ENCODE data around the gene ST14. TPM values are rescaled to one million over a fixed set of nuclear protein-coding genes. Genes with fewer than 3 reads are reported as not detected.
"Not testable (repeated sequence)": the region's sequence is repeated elsewhere in the genome, so short reads cannot be mapped to it uniquely, and the experiment has no call there.

The ST14 gene
- total RNA-seq, 2 donors from 2014 or later: 0.17 TPM; not detected in 1

DNA sequence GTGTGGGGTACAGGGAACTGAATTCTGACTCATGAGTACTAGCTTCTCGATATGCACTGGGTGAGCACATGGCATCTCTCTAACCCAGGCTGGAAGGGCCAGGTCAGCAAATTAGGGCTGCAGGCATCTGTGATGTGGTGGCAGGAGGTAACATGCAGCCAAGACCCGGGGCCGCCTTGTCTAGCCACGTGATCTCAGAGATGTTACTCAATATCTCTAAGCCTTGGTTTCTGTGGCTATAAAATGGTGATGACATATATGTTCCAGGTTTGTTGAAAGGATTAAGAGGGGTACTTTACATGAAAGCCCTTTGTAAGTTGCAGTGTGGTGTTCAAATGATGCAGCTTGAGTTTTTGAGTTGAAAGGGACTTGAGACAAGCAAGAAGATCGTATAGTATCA is 3.2 kb downstream of the ST14 start:
- Mint-ChIP-seq H3K9me3 (no peaks in the 10 kb centered on the region), H3K27ac (no peak overlapping the region), H3K4me3 (no peak overlapping the region), H3K36me3 (peaks cover 6% of the 10 kb centered on the region), H3K4me1 (ENCODE audit: low read depth in 2 of 2) (peaks cover 19 to 26% of the 10 kb centered on the region in 2 donors), H3K27me3 (peaks cover 43 to 63% of the 10 kb centered on the region in 2 donors)
- DNase-seq (ENCODE audit: low spot score): no peak
- peak; percentile 58 to 61 for ATAC-seq

- Mint-ChIP-seq H3K9me3 (no peaks in the 10 kb centered on the region), H3K4me1 (ENCODE audit: low read depth in 2 of 2) (peaks cover 18 to 22% of the 10 kb centered on the region in 2 donors), H3K27me3 (peaks cover 41 to 61% of the 10 kb centered on the region in 2 donors), H3K36me3 (peaks cover 2% of the 10 kb centered on the region), H3K27ac (no peak overlapping the region), H3K4me3 (no peak overlapping the region)
- no peak for DNase-seq (ENCODE audit: low spot score)
- ATAC-seq: no peak
Measured at GRCh38 chr11:130163346-130164220, 4.0 kb downstream of the ST14 start.

- Mint-ChIP-seq H3K4me3 (no peak overlapping the region), H3K27me3 (peaks cover 36 to 56% of the 10 kb centered on the region in 2 donors), H3K36me3 (no peaks in the 10 kb centered on the region), H3K9me3 (no peaks in the 10 kb centered on the region), H3K4me1 (ENCODE audit: low read depth in 2 of 2) (peaks cover 12 to 16% of the 10 kb centered on the region in 2 donors), H3K27ac (no peak overlapping the region)
- ATAC-seq (no peak), DNase-seq (ENCODE audit: low spot score) (no peak)
Measured at GRCh38 chr11:130164221-130164570, 4.6 kb downstream of the ST14 start.

- Mint-ChIP-seq H3K27ac (peak overlapping the region in 1 of 2 donors; percentile 58), H3K27me3 (peaks cover 36 to 60% of the 10 kb centered on the region in 2 donors), H3K36me3 (no peaks in the 10 kb centered on the region), H3K9me3 (no peaks in the 10 kb centered on the region), H3K4me1 (ENCODE audit: low read depth in 2 of 2) (peaks cover 12 to 13% of the 10 kb centered on the region in 2 donors), H3K4me3 (no peak overlapping the region)
- ATAC-seq: no peak
- DNase-seq (ENCODE audit: low spot score): no peak
Measured at GRCh38 chr11:130165601-130166456, 6.2 kb downstream of the ST14 start.

- no peaks in the 10 kb centered on the region for H3K36me3 Mint-ChIP-seq
- H3K9me3 Mint-ChIP-seq: no peaks in the 10 kb centered on the region
- peak overlapping the region in 1 of 2 donors; percentile 58 for H3K27ac Mint-ChIP-seq
- peaks cover 32 to 54% of the 10 kb centered on the region in 2 donors for H3K27me3 Mint-ChIP-seq
- no peak for DNase-seq (ENCODE audit: low spot score)
- no peak for ATAC-seq
- peaks cover 12 to 13% of the 10 kb centered on the region in 2 donors for H3K4me1 Mint-ChIP-seq (ENCODE audit: low read depth in 2 of 2)
- H3K4me3 Mint-ChIP-seq: no peak overlapping the region
Measured at GRCh38 chr11:130166457-130166784, 6.8 kb downstream of the ST14 start.

DNA sequence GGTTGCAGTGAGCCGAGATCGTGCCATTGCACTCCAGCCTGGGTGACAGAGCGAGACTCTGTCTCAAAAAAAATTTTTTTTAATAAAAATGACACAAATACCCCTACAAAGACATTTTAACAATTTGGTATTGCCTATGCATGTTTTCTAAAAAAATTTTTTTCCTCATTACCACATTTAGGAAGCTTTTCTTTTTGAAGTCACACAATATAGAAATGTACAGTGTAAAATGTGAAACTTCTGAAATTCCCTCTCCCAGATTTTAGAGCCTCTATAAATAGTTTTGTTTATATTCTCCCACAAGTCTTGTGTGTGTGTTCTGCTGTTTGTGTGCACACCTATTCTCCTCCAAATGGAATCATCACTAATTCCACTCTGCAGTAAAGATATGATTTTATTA is 7.6 kb downstream of the ST14 start:
- no peaks in the 10 kb centered on the region for H3K36me3 Mint-ChIP-seq
- H3K4me3 Mint-ChIP-seq: no peak overlapping the region
- no peak overlapping the region for H3K27ac Mint-ChIP-seq
- H3K4me1 Mint-ChIP-seq (ENCODE audit: low read depth in 2 of 2): peaks cover 10 to 12% of the 10 kb centered on the region in 2 donors
- no peaks in the 10 kb centered on the region for H3K9me3 Mint-ChIP-seq
- DNase-seq (ENCODE audit: low spot score): no peak
- ATAC-seq: no peak
- H3K27me3 Mint-ChIP-seq: peaks cover 27 to 47% of the 10 kb centered on the region in 2 donors

- H3K4me3 Mint-ChIP-seq: no peak overlapping the region
- no peaks in the 10 kb centered on the region for H3K9me3 Mint-ChIP-seq
- DNase-seq (ENCODE audit: low spot score) (no peak), ATAC-seq (no peak)
- no peak overlapping the region for H3K27ac Mint-ChIP-seq
- H3K36me3 Mint-ChIP-seq: no peaks in the 10 kb centered on the region
- H3K27me3 Mint-ChIP-seq: peaks cover 20 to 38% of the 10 kb centered on the region in 2 donors
- peaks cover 6 to 7% of the 10 kb centered on the region in 2 donors for H3K4me1 Mint-ChIP-seq (ENCODE audit: low read depth in 2 of 2)
Measured at GRCh38 chr11:130168105-130168504, 8.5 kb downstream of the ST14 start.

GRCh38 chr11:130170345-130170744 is 10.8 kb downstream of the ST14 start:
- no peak for DNase-seq (ENCODE audit: low spot score)
- H3K27me3 Mint-ChIP-seq: peaks cover 24 to 41% of the 10 kb centered on the region in 2 donors
- peaks cover 4 to 6% of the 10 kb centered on the region in 2 donors for H3K4me1 Mint-ChIP-seq (ENCODE audit: low read depth in 2 of 2)
- ATAC-seq: peak in 1 of 2 donors; percentile 24
- no peaks in the 10 kb centered on the region for H3K36me3 Mint-ChIP-seq
- no peak overlapping the region for H3K4me3 Mint-ChIP-seq
- no peak overlapping the region for H3K27ac Mint-ChIP-seq
- H3K9me3 Mint-ChIP-seq: no peaks in the 10 kb centered on the region

- Mint-ChIP-seq H3K27ac (no peak overlapping the region), H3K4me1 (ENCODE audit: low read depth in 2 of 2) (peaks cover 0 to under 1% of the 10 kb centered on the region in 2 donors), H3K27me3 (peaks cover 19 to 30% of the 10 kb centered on the region in 2 donors), H3K9me3 (no peaks in the 10 kb centered on the region), H3K4me3 (no peak overlapping the region), H3K36me3 (no peaks in the 10 kb centered on the region)
- DNase-seq (ENCODE audit: low spot score) (no peak), ATAC-seq (no peak)
Measured at GRCh38 chr11:130171534-130171933, 12.0 kb downstream of the ST14 start.

- not testable (repeated sequence) for DNase-seq (ENCODE audit: low spot score); H3K36me3 Mint-ChIP-seq; H3K9me3 Mint-ChIP-seq; ATAC-seq; H3K4me3 Mint-ChIP-seq; H3K4me1 Mint-ChIP-seq (ENCODE audit: low read depth in 2 of 2); H3K27ac Mint-ChIP-seq
- peaks cover 19 to 30% of the 10 kb centered on the region in 2 donors for H3K27me3 Mint-ChIP-seq
Measured at GRCh38 chr11:130172001-130172400, 12.4 kb downstream of the ST14 start.

- no peak for ATAC-seq
- Mint-ChIP-seq H3K27me3 (peaks cover 9 to 12% of the 10 kb centered on the region in 2 donors), H3K4me3 (no peak overlapping the region), H3K9me3 (no peaks in the 10 kb centered on the region), H3K4me1 (ENCODE audit: low read depth in 2 of 2) (no peaks in the 10 kb centered on the region), H3K36me3 (no peaks in the 10 kb centered on the region), H3K27ac (no peak overlapping the region)
- DNase-seq (ENCODE audit: low spot score): no peak
Measured at GRCh38 chr11:130174642-130175041, 15.1 kb downstream of the ST14 start.

DNA sequence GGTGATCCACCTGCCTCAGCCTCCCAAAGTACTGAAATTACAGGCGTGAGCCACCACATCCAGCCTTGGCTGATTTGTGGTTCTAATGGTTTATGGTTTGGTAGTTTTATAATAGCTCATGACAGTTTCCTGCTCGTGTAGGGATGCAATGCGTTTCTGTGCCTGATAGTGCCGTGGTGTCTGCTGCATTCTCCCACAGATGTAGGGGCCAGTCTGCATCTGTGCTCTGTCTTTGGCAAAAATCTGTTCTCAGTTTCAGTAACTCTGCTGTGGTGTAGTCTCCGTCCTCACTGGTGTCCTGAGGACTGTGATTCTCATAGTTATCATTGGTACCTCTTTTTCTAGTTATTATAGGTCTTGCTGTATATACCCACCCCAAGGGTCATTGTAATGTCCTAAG is 16.3 kb downstream of the ST14 start:
- ATAC-seq: no peak
- Mint-ChIP-seq H3K9me3 (no peaks in the 10 kb centered on the region), H3K4me3 (no peak overlapping the region), H3K4me1 (ENCODE audit: low read depth in 2 of 2) (no peaks in the 10 kb centered on the region), H3K36me3 (no peaks in the 10 kb centered on the region), H3K27me3 (peaks cover 6 to 9% of the 10 kb centered on the region in 2 donors), H3K27ac (no peak overlapping the region)
- DNase-seq (ENCODE audit: low spot score): no peak

GRCh38 chr11:130177782-130178181 is 18.2 kb downstream of the ST14 start:
- DNase-seq (ENCODE audit: low spot score) (no peak), ATAC-seq (no peak)
- Mint-ChIP-seq H3K4me1 (ENCODE audit: low read depth in 2 of 2) (no peaks in the 10 kb centered on the region), H3K9me3 (no peaks in the 10 kb centered on the region), H3K36me3 (no peaks in the 10 kb centered on the region), H3K27me3 (peaks cover 6 to 9% of the 10 kb centered on the region in 2 donors), H3K4me3 (no peak overlapping the region), H3K27ac (no peak overlapping the region)
